ENCODE measurements around the gene C1QA. TPM values are rescaled to one million over a fixed set of nuclear protein-coding genes. Genes with fewer than 3 reads are reported as not detected.
A peak's percentile ranks its signal among the peaks of the same experiment; 100 is the strongest.

The C1QA gene
- total RNA-seq, 6 experiments from 2014 or later: 66.3 to 227 (median 75.0) TPM

DNA sequence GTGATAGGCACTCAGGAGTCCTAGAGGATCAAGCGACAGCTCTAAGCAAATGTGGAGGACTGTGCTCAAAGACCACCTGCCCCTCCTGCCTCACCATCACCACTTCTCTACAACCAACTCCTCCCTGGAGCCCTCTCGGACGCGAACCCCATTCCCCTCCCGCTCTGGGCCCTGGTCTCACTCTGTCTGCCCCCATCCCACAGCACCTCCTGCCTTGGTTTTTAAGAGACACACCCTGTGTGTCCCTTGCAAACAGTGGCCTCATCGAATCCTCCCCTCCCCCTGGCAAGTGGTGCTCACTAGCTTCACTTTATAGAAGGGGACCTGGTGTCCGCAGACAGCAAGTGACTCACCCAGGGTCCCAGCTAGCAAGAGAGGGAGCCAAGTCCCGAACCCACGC lies 44.4 kb upstream of the C1QA start:
- no peak for TF ChIP-seq POLR2A (IDR thresholded peaks at IDR 0.05)
- no peak for TF ChIP-seq CTCF (IDR thresholded peaks at IDR 0.05)
- Histone ChIP-seq H3K27ac (no peak overlapping the region), H3K4me1 (no peaks in the 10 kb centered on the region), H3K36me3 (no peaks in the 10 kb centered on the region), H3K4me3 (no peak overlapping the region), H3K9me3 (no peaks in the 10 kb centered on the region), H3K27me3 (no peaks in the 10 kb centered on the region)
- DNase-seq: no peak
- intact Hi-C loops (cut with DNase I): loop anchor here in 1 of 2 donors (10.0 kb wide), 1 partner anchor 323 kb away; no protein-coding TSS in a partner anchor
- WGBS (ENCODE audit: insufficient coverage, low coverage, low lambda C conversion rate, missing lambda C conversion rate): 53% methylated on average over 6 of the region's 9 CpGs
- ATAC-seq: no peak

- TF ChIP-seq CTCF (IDR thresholded peaks at IDR 0.05): no peak
- no peak for TF ChIP-seq POLR2A (IDR thresholded peaks at IDR 0.05)
- H3K4me1 ChIP-seq: no peaks in the 10 kb centered on the region
- WGBS (ENCODE audit: insufficient coverage, low coverage, low lambda C conversion rate, missing lambda C conversion rate): 28% methylated on average over 9 of the region's 38 CpGs
- no peaks in the 10 kb centered on the region for H3K9me3 ChIP-seq
- no peak for DNase-seq
- no peaks in the 10 kb centered on the region for H3K36me3 ChIP-seq
- H3K4me3 ChIP-seq: no peak overlapping the region
- no peak overlapping the region for H3K27ac ChIP-seq
- ATAC-seq: peak in 1 of 4 donors; percentile 6
- intact Hi-C loops (cut with DNase I): loop anchor here in 1 of 2 donors (10.0 kb wide), 1 partner anchor 322 kb away; no protein-coding TSS in a partner anchor
- H3K27me3 ChIP-seq: no peaks in the 10 kb centered on the region
Measured at GRCh38 chr1:22592919-22593790, 43.3 kb upstream of the C1QA start.

- no peak overlapping the region for H3K27ac ChIP-seq
- no peaks in the 10 kb centered on the region for H3K4me1 ChIP-seq
- ATAC-seq (no peak), DNase-seq (no peak)
- H3K36me3 ChIP-seq: no peaks in the 10 kb centered on the region
- H3K27me3 ChIP-seq: no peaks in the 10 kb centered on the region
- intact Hi-C loops (cut with DNase I): loop anchor here in 1 of 2 donors (10.0 kb wide), 1 partner anchor 320 kb away; no protein-coding TSS in a partner anchor
- TF ChIP-seq CTCF (IDR thresholded peaks at IDR 0.05) (no peak), POLR2A (IDR thresholded peaks at IDR 0.05) (no peak)
- no peak overlapping the region for H3K4me3 ChIP-seq
- 72% methylated on average over 3 of the region's 10 CpGs for WGBS (ENCODE audit: insufficient coverage, low coverage, low lambda C conversion rate, missing lambda C conversion rate)
- no peaks in the 10 kb centered on the region for H3K9me3 ChIP-seq
Measured at GRCh38 chr1:22594396-22594795, 42.0 kb upstream of the C1QA start.

DNA sequence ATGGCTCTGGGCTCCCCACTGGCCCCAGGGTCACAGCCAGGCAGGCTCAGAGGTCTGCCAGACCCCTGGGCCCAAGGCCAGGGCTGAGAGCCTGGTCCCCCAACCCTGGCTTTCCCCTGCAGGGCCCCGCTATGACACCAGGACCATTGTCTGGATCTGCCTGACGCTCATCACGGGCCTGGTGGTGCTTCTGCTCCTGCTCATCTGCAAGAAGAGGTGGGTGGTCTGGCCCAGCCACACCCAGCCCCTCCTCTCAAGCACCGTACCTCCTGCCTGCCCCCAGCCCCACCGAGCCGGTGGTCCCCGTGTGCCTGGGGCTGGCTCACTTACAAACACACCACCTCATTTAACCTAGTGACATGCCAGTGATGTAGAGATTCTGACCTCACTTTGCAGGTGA lies 41.3 kb upstream of the C1QA start:
- Histone ChIP-seq H3K27me3 (no peaks in the 10 kb centered on the region), H3K27ac (no peak overlapping the region), H3K4me3 (no peak overlapping the region), H3K36me3 (no peaks in the 10 kb centered on the region), H3K9me3 (no peaks in the 10 kb centered on the region), H3K4me1 (no peaks in the 10 kb centered on the region)
- intact Hi-C loops (cut with DNase I): loop anchor here in 1 of 2 donors (10.0 kb wide), 1 partner anchor 320 kb away; no protein-coding TSS in a partner anchor
- no peak for ATAC-seq
- WGBS (ENCODE audit: insufficient coverage, low coverage, low lambda C conversion rate, missing lambda C conversion rate): 48% methylated on average over 4 of the region's 7 CpGs
- DNase-seq: no peak
- TF ChIP-seq POLR2A (IDR thresholded peaks at IDR 0.05): no peak
- TF ChIP-seq CTCF (IDR thresholded peaks at IDR 0.05): no peak

Data from right lobe of liver (tissue), 6 donors.